Measurements from ENCODE around the gene PTPRN2. TPM values are rescaled to one million over a fixed set of nuclear protein-coding genes. Genes with fewer than 3 reads are reported as not detected.

The PTPRN2 gene
- total and polyA plus RNA-seq, 2 of the 13 experiments (the other 11 are each of a cell fraction or from before 2014, with no cell fraction given), result 2.5 to 24.2 TPM

DNA sequence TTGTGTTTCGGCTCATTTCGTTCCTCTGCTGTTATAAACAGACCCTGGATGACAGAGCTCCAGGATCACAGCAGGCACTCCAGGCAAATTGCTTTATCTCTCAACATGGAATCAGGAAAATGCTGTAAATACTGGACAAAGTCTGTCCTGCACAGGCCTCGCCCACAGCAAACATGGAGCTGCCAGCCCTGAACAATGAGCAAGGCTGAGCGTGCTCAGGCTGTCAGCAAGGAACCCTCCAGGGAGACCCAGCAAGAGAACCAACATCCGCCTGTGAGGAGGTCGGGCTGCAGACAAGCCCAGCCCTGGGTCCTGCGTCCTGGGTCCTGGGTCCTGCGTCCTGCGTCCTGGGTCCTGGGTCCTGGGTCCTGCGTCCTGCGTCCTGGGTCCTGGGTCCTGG, 180.8 kb downstream of the PTPRN2 start:
- 97% methylated on average over 4 of the region's 11 CpGs for WGBS (ENCODE audit: low lambda C conversion rate)
- intact Hi-C loops (cut with micrococcal nuclease; ENCODE audit: unreplicated experiment) (no loop called here), in situ Hi-C loops (cut with HindIII; ENCODE audit: extremely low pct_ligation_motif_present, low pct_unique_long_range_greater_than_20kb) (no loop called here)
- ChIA-PET POLR2A (no interaction called here), CTCF (ENCODE audit: low intra/inter-chr PET ratio, low total read pairs) (no interaction called here)
- Histone ChIP-seq H4K20me1 (ENCODE audit: insufficient read depth, low read length) (peaks cover 64% of the 10 kb centered on the region), H3K9ac (ENCODE audit: insufficient read depth, low read depth, low read length) (no peak overlapping the region), H3K36me3 (replicated peaks in 1 of 2; ENCODE audit: control insufficient read depth in 1 of 2, insufficient read depth in 2 of 2, low read length in 2 of 2) (no peaks in the 10 kb centered on the region; a peak in 1 of 5 replicates), H3K4me2 (ENCODE audit: low read depth, low read length) (no peak overlapping the region), H3K4me3 (replicated peaks in 1 of 3; ENCODE audit: insufficient read depth in 1 of 3, low read depth in 2 of 3, low read length in 3 of 3) (no peak overlapping the region), H3K4me1 (ENCODE audit: insufficient read depth, low read length) (no peaks in the 10 kb centered on the region), H3K79me2 (ENCODE audit: insufficient read depth, low read length) (no peaks in the 10 kb centered on the region), H2AFZ (ENCODE audit: low read length) (no peak overlapping the region), H3K9me3 (ENCODE audit: low read length) (no peaks in the 10 kb centered on the region), H3K27ac (ENCODE audit: extremely low read length, insufficient read depth, low read length) (no peak overlapping the region), H3K27me3 (ENCODE audit: control insufficient read depth in 1 of 2, insufficient read depth in 2 of 2, low read length in 2 of 2) (no peaks in the 10 kb centered on the region)
- FAIRE-seq, result no peak
- DNase-seq (ENCODE audit: low spot score), result no peak
- ATAC-seq, result no peak
- BruUV-seq (replicated peaks), result no TSS peak
- no peak for TF ChIP-seq RNF2 (conservative IDR thresholded peaks at IDR 0.05; ENCODE audit: low read depth)
- TF ChIP-seq, protein P1, sequence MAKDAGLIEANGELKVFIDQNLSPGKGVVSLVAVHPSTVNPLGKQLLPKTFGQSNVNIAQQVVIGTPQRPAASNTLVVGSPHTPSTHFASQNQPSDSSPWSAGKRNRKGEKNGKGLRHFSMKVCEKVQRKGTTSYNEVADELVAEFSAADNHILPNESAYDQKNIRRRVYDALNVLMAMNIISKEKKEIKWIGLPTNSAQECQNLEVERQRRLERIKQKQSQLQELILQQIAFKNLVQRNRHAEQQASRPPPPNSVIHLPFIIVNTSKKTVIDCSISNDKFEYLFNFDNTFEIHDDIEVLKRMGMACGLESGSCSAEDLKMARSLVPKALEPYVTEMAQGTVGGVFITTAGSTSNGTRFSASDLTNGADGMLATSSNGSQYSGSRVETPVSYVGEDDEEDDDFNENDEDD (CRISPR knock-in tag; IDR thresholded peaks at IDR 0.05; ENCODE audit: borderline replicate concordance), result no peak

DNA sequence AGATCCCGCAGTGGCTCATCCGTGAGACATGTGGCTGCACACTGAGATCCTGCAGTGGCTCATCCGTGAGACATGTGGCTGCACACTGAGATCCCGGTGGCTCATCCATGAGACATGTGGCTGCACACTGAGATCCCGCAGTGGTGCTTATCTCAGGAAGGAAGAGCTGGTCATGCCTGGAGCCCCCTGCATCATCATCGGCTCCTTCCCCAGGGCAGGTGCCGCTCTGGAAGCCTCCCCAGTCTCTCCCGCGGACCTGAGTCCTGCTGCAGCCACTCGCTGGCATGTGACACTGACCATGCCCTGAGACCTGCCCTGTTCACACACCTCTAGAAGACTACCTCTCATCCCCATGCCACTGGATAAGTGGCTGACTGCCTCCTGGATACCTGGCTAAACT, 181.3 kb downstream of the PTPRN2 start:
- Histone ChIP-seq H3K36me3 (replicated peaks in 1 of 2; ENCODE audit: control insufficient read depth in 1 of 2, insufficient read depth in 2 of 2, low read length in 2 of 2) (no peaks in the 10 kb centered on the region; a peak in 1 of 5 replicates), H3K9ac (ENCODE audit: insufficient read depth, low read depth, low read length) (no peak overlapping the region), H4K20me1 (ENCODE audit: insufficient read depth, low read length) (peaks cover 61% of the 10 kb centered on the region), H2AFZ (ENCODE audit: low read length) (no peak overlapping the region), H3K4me3 (replicated peaks in 1 of 3; ENCODE audit: insufficient read depth in 1 of 3, low read depth in 2 of 3, low read length in 3 of 3) (no peak overlapping the region), H3K4me1 (ENCODE audit: insufficient read depth, low read length) (no peaks in the 10 kb centered on the region), H3K9me3 (ENCODE audit: low read length) (no peaks in the 10 kb centered on the region), H3K27ac (ENCODE audit: extremely low read length, insufficient read depth, low read length) (no peak overlapping the region), H3K27me3 (ENCODE audit: control insufficient read depth in 1 of 2, insufficient read depth in 2 of 2, low read length in 2 of 2) (no peaks in the 10 kb centered on the region), H3K4me2 (ENCODE audit: low read depth, low read length) (no peak overlapping the region), H3K79me2 (ENCODE audit: insufficient read depth, low read length) (no peaks in the 10 kb centered on the region)
- POLR2A ChIA-PET, result no interaction called here
- no TSS peak for BruUV-seq (replicated peaks)
- in situ Hi-C loops (cut with HindIII; ENCODE audit: extremely low pct_ligation_motif_present, low pct_unique_long_range_greater_than_20kb) (no loop called here), intact Hi-C loops (cut with micrococcal nuclease; ENCODE audit: unreplicated experiment) (no loop called here)
- CTCF ChIA-PET (ENCODE audit: low intra/inter-chr PET ratio, low total read pairs), result no interaction called here
- 92% methylated on average over 5 of the region's 10 CpGs for WGBS (ENCODE audit: low lambda C conversion rate)
- FAIRE-seq (no peak), ATAC-seq (no peak), DNase-seq (ENCODE audit: low spot score) (no peak)
- TF ChIP-seq, protein P2, sequence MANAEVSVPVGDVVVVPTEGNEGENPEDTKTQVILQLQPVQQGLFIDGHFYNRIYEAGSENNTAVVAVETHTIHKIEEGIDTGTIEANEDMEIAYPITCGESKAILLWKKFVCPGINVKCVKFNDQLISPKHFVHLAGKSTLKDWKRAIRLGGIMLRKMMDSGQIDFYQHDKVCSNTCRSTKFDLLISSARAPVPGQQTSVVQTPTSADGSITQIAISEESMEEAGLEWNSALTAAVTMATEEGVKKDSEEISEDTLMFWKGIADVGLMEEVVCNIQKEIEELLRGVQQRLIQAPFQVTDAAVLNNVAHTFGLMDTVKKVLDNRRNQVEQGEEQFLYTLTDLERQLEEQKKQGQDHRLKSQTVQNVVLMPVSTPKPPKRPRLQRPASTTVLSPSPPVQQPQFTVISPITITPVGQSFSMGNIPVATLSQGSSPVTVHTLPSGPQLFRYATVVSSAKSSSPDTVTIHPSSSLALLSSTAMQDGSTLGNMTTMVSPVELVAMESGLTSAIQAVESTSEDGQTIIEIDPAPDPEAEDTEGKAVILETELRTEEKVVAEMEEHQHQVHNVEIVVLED (CRISPR knock-in tag; IDR thresholded peaks at IDR 0.05; ENCODE audit: borderline replicate concordance), result no peak
- TF ChIP-seq, protein P3, sequence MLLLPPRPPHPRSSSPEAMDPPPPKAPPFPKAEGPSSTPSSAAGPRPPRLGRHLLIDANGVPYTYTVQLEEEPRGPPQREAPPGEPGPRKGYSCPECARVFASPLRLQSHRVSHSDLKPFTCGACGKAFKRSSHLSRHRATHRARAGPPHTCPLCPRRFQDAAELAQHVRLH (CRISPR knock-in tag; IDR thresholded peaks at IDR 0.05; ENCODE audit: borderline replicate concordance, low read depth), result no peak
- TF ChIP-seq NFATC3 (CRISPR knock-in tag; IDR thresholded peaks at IDR 0.05) (no peak), ZNF446 (CRISPR knock-in tag; IDR thresholded peaks at IDR 0.05) (no peak), BRCA1 (CRISPR knock-in tag; IDR thresholded peaks at IDR 0.05) (no peak), NFE2L2 (IDR thresholded peaks at IDR 0.05; ENCODE audit: low read length) (no peak)
- TF ChIP-seq, protein P4, sequence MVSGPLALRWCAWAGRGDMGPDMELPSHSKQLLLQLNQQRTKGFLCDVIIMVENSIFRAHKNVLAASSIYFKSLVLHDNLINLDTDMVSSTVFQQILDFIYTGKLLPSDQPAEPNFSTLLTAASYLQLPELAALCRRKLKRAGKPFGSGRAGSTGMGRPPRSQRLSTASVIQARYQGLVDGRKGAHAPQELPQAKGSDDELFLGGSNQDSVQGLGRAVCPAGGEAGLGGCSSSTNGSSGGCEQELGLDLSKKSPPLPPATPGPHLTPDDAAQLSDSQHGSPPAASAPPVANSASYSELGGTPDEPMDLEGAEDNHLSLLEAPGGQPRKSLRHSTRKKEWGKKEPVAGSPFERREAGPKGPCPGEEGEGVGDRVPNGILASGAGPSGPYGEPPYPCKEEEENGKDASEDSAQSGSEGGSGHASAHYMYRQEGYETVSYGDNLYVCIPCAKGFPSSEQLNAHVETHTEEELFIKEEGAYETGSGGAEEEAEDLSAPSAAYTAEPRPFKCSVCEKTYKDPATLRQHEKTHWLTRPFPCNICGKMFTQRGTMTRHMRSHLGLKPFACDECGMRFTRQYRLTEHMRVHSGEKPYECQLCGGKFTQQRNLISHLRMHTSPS (CRISPR knock-in tag; IDR thresholded peaks at IDR 0.05; ENCODE audit: low read depth), result no peak
- TF ChIP-seq, protein P5, sequence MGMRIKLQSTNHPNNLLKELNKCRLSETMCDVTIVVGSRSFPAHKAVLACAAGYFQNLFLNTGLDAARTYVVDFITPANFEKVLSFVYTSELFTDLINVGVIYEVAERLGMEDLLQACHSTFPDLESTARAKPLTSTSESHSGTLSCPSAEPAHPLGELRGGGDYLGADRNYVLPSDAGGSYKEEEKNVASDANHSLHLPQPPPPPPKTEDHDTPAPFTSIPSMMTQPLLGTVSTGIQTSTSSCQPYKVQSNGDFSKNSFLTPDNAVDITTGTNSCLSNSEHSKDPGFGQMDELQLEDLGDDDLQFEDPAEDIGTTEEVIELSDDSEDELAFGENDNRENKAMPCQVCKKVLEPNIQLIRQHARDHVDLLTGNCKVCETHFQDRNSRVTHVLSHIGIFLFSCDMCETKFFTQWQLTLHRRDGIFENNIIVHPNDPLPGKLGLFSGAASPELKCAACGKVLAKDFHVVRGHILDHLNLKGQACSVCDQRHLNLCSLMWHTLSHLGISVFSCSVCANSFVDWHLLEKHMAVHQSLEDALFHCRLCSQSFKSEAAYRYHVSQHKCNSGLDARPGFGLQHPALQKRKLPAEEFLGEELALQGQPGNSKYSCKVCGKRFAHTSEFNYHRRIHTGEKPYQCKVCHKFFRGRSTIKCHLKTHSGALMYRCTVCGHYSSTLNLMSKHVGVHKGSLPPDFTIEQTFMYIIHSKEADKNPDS (CRISPR knock-in tag; IDR thresholded peaks at IDR 0.05), result no peak
